Measurements from ENCODE around the gene TRPV2.

TRPV2 gene

GRCh38 chr17:16459855-16460550 is 44.6 kb downstream of the TRPV2 start:
- DNase-seq (ENCODE audit: low spot score), result no peak

- DNase-seq (ENCODE audit: low spot score), result no peak
These were observed 45.6 kb downstream of the TRPV2 start for GRCh38 chr17:16460796-16461605.

DNA sequence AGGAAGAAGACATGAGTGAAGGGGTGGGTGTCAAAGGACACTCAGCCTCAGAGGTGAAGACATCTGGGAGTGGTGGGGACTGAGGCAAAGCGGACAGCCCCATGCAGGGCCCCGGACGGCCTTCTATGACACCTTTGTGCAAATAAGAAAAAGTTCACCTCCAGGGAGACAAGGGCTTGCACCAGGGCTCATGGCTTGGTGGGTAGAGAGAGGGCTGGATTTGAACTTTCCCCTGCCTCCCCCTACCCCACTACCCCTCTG is 46.2 kb downstream of the TRPV2 start:
- DNase-seq (ENCODE audit: low spot score), result no peak

GRCh38 chr17:16462070-16462864 is 46.9 kb downstream of the TRPV2 start:
- DNase-seq (ENCODE audit: low spot score), result no peak

DNA sequence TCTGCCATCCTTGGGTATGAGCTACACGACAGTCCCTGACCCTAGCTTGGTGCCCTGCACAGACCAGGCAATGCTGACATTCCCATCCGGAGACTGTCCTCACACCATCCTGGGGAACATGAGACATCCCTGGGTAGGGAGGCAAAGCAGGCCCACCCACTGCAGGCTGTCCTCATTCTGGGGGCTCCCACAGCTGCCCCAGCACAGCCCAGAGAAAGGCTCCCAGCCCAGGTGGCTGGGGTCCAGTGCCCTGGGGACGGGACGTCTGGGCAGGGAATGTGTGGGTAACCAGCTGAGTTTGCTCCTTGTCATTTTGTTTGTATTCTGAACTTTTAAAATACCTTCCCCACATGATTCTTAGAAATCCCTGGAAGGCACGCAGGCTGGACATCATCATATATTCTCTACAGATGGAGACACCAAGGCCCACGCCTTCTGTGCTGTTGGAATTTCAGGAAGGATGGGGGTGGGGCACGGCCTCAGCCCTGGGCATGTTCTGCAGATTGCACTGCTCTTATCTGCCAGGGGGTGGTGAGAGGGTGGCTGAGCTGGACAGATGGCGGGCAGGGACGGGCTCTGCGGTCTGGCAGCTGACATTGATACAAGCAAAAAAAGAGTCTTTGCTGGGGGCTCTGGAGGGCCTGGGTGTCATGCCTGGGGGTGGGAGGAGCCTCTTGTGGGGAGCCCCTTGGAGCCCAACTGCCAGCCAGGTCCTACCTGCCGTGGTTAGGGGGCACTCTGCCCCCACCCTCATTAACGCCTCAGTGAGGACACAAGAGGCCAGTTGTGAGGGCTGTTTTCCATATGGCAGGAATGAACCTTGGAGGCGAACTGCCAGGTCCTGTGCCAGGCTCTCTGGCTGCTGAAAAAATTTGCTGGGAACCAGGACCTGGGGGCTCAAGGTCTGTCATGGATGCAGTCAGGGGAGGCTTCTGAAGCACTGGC is 48.3 kb downstream of the TRPV2 start:
- peak; percentile 53 for DNase-seq (ENCODE audit: low spot score)

- no peak for DNase-seq (ENCODE audit: low spot score)
These were observed 49.1 kb downstream of the TRPV2 start for GRCh38 chr17:16464303-16465051.

DNA sequence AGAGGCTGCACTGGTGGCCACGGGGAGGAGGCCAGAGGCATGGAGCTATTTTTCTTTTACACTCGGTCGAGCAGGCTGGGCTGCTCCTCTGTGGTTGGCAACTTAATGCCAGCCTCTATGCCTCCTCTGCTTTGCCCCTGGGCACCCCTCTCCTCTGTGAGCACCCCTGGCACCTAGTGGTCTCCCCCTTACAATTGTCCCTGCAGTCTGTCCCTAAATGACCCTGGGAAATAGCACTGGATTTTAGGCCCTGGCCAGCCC is 49.6 kb downstream of the TRPV2 start:
- no peak for DNase-seq (ENCODE audit: low spot score)

- DNase-seq (ENCODE audit: low spot score), result no peak
These were observed 50.5 kb downstream of the TRPV2 start for GRCh38 chr17:16465861-16466338.

DNA sequence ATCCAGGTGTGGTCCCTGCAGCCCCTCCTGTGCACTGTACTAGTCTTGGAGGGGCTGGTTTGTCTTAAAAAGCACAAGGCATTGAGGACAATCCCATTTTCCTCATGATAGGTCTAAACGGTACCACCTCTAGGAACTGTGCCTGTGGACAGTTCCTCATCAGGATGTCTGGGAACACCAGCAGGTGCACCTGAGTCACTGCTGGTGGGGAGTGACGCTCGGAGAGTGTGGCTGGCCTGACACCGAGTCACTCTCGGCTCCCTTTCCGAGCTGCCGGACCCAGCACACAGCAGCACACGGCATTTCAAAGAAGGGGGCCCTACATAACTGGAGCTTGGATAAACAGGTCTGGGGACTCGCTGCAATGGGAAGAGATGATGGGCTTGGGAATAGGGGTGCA is 51.0 kb downstream of the TRPV2 start:
- DNase-seq (ENCODE audit: low spot score), result no peak

GRCh38 chr17:16467044-16467443 is 51.7 kb downstream of the TRPV2 start:
- no peak for DNase-seq (ENCODE audit: low spot score)

- no peak for DNase-seq (ENCODE audit: low spot score)
These were observed 52.5 kb downstream of the TRPV2 start for GRCh38 chr17:16467886-16468285.

DNA sequence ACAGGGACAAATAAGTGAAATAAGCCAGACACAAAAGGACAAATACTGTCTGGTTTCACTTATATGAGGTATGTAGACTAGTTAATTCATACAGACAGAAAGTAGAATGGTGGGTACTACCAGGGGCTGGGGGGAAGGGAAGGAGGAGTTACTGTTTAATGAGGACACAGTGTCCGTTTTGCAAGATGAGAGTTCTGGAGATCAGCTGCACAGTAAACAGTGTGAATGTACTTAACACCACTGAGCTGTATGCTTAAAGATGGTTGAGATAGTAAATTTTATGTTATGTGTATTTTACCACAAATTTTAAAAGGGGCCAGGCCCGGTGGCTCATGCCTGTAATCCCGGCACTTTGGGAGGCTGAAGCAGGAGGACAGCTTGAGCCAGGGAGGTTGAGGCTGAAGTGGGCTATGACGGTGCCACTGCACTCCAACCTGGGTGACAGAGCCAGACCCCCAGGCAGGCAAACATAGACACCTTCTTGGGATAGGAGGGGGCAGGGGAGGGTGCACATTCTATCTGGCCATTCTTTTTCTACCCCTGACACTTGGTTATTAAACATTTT is 53.1 kb downstream of the TRPV2 start:
- no peak for DNase-seq (ENCODE audit: low spot score)

- no peak for DNase-seq (ENCODE audit: low spot score)
These were observed 54.9 kb downstream of the TRPV2 start for GRCh38 chr17:16470265-16470664.

GRCh38 chr17:16471295-16471694 is 55.9 kb downstream of the TRPV2 start:
- DNase-seq (ENCODE audit: low spot score), result no peak

DNA sequence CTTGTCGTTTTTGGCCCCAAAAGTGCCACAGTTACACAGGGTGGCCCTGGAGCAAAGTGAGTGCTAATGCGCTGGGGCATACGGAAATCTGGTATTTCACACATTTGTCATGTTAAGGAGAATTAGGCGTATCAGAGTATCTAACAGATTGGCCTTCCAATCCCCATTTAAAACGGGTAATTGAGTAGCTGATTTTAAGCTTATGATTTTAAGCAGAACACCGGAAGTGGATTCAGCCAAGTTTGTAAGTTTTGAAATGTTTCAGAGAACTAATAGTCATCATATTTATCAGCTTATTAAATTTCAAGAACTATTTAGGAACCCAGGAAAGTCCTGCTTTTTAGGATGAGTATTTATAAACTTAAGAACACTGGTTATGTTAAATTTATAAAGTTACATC is 57.2 kb downstream of the TRPV2 start:
- DNase-seq (ENCODE audit: low spot score), result no peak

DNA sequence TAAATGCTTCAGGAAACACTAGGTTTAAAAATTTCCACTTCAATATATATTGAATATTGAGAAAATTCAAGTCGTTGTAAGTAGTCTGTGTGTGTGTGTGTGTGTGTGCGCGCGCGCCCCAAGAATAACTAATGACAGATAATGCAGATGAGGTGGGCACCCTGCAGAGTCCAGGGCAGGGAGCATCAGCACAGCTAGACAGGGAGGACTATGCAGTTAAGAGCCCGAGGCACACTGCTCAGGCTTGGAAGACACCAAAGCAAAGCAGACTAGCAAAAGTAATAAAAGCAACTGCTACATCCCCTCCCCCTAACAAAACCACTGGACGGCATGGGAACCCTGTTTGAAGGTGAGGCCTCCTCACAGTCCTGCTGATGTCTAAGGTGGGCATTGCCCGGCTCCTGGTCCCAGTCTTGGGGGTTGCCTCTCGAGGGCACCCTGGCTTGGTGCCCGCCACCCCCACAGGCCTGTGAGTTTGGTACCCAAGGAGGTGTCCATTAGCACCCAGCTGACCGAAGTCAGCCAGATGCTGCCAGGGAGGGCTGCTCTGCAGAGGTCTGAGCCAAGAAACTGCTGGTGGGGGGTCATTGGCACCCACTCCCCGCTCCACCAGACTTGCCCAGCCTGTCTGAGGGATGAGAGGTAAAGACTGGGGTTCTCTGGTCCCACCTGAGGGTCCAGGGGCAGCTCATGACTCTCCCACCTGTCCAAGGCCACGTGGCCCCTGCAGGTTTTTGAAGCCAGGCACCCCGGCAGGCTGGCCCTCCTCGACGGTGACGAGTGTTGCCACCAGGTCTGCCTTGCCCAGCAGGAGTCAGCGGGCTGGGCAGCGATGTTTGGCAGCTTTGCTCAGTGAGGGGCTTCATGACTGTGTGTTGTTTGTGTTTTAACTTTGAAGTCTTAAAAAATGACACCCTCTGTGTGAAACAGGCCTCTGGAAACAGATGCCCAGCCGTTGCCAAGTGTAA is 58.0 kb downstream of the TRPV2 start:
- DNase-seq (ENCODE audit: low spot score), result no peak

GRCh38 chr17:16474012-16474725 is 58.8 kb downstream of the TRPV2 start:
- DNase-seq (ENCODE audit: low spot score), result no peak

- DNase-seq (ENCODE audit: low spot score), result no peak
These were observed 59.9 kb downstream of the TRPV2 start for GRCh38 chr17:16475179-16475704.

DNA sequence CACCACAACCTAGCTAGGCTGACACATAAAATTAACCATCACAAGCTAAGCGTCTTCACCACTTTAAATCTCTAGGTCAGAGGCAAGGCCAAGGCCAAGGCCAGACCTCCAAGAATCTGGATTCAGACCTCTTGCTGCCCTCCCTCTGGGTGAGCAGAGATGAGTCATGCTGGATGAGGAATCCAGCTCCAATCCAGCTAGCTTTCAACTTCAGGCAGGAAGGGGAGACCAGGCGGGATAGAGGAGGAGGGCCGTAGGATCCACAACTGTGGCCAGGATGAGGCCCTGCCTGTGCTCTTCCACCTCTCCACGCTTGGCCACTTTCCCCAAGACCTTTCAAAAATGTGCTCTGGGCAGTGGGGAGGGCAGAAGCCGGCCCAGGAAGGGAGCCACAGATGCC is 61.9 kb downstream of the TRPV2 start:
- DNase-seq (ENCODE audit: low spot score), result peak; percentile 63
